Suprapubic skin (tissue), 4 donors: Measurements from ENCODE around the gene CTDNEP1.

Experiments used
- EP300 ChIP-seq: sonication (generic); formaldehyde crosslinking; IDR thresholded peaks from one replicate; pipeline ENCODE4 v1.6.1; 2017; ENCODE audit warnings: antibody characterized with exemption
- POLR2A ChIP-seq, 2 donors: fragments of 450-650 bp; IDR thresholded peaks; one replicate each; pipeline ENCODE4 v1.6.1; 2017; ENCODE audit warnings: antibody characterized with exemption in 2 of 2, mild to moderate bottlenecking in 2 of 2, moderate library complexity in 2 of 2
- POLR2AphosphoS5 ChIP-seq, 3 donors: sonication (generic); formaldehyde crosslinking; IDR thresholded peaks; one replicate each; pipeline ENCODE4 v1.6.1; 2017; ENCODE audit warnings: antibody characterized with exemption in 3 of 3

- no peak for TF ChIP-seq POLR2A (IDR thresholded peaks at IDR 0.05)
- no peak for TF ChIP-seq EP300
- TF ChIP-seq POLR2AphosphoS5 (IDR thresholded peaks at IDR 0.05) = no peak
These were observed 4.8 kb downstream of the CTDNEP1 start for GRCh38 chr17:7246779-7247178.
